ENCODE data around the gene PLVAP. TPM values are rescaled to one million over a fixed set of nuclear protein-coding genes. Genes with fewer than 3 reads are reported as not detected.
A peak's percentile ranks its signal among the peaks of the same experiment; 100 is the strongest.

The PLVAP gene
- total RNA-seq, 1 donor from 2014 or later: 0.72 TPM

DNA sequence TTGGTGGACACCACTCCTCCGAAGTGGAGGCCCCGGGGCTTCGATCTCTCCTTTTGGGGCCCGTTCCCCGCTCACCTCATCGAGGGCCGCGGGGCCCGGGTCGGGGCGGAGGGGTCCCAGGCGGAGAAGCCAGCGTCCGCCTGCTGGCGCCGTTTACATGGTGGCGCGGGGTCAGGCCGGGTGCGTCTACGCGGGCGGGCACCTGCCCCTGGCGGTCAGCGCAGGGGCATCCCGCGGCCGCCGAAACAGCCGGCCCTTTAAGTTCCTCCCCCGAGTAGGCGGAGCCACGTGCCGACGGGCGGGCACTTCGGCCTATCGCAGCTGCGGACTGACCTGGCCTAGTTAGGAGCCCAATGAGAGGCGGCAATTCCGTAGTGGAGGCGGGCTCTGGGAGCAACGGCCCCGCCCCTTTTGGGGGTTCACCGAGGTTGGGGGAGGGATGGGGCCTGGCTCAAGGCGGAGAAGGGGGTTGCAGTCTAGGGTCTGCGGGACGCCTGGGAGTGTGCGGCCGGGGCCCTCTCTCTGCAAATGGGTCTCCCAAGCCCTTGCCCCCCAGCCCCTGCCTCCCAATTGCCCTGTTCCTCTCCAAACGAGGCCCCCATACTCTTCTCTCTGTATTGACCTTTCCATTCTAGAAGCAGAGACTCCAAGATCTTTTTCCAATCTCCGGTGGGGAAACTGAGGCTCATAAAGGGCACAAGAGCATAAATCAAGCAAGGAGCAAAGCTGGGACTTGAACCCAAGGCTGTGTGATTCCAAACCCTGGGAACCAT, 73.8 kb downstream of the PLVAP start, which contains the start of gene ABHD8:
TSS of gene ABHD8 (minus strand) at position 259 of the 773 bp plus-strand sequence. CDS start 1,809 bp downstream, outside the sequence.
- DNase-seq (ENCODE audit: extremely low spot score, unreplicated experiment): peak; percentile 97
- H3K27ac Mint-ChIP-seq: peak within 1 kb of the TSS; percentile 66
- TF ChIP-seq, protein P1, sequence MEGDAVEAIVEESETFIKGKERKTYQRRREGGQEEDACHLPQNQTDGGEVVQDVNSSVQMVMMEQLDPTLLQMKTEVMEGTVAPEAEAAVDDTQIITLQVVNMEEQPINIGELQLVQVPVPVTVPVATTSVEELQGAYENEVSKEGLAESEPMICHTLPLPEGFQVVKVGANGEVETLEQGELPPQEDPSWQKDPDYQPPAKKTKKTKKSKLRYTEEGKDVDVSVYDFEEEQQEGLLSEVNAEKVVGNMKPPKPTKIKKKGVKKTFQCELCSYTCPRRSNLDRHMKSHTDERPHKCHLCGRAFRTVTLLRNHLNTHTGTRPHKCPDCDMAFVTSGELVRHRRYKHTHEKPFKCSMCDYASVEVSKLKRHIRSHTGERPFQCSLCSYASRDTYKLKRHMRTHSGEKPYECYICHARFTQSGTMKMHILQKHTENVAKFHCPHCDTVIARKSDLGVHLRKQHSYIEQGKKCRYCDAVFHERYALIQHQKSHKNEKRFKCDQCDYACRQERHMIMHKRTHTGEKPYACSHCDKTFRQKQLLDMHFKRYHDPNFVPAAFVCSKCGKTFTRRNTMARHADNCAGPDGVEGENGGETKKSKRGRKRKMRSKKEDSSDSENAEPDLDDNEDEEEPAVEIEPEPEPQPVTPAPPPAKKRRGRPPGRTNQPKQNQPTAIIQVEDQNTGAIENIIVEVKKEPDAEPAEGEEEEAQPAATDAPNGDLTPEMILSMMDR (conservative IDR thresholded peaks at IDR 0.05): peak; percentile 83
- H3K27me3 Mint-ChIP-seq: no peaks in the 10 kb centered on the region
- H3K36me3 Mint-ChIP-seq: no peaks in the 10 kb centered on the region
- peaks cover 17% of the 10 kb centered on the region for H3K4me1 Mint-ChIP-seq (ENCODE audit: unreplicated experiment)
- H3K4me3 Mint-ChIP-seq: peak within 1 kb of the TSS; percentile 82
- no peaks in the 10 kb centered on the region for H3K9me3 Mint-ChIP-seq

- no peaks in the 10 kb centered on the region for H3K9me3 Mint-ChIP-seq
- peak overlapping the region; percentile 80 for H3K4me3 Mint-ChIP-seq
- peak; percentile 68 for DNase-seq (ENCODE audit: extremely low spot score, unreplicated experiment)
- no peaks in the 10 kb centered on the region for H3K36me3 Mint-ChIP-seq
- peak overlapping the region; percentile 66 for H3K27ac Mint-ChIP-seq
- TF ChIP-seq, protein P1 (conservative IDR thresholded peaks at IDR 0.05): no peak
- H3K4me1 Mint-ChIP-seq (ENCODE audit: unreplicated experiment): peaks cover 11% of the 10 kb centered on the region
- no peaks in the 10 kb centered on the region for H3K27me3 Mint-ChIP-seq
Measured at GRCh38 chr19:17302391-17303166, 74.6 kb downstream of the PLVAP start.

Other genes with a start within 250 kb of the PLVAP start
- 18.7 and 22.3 TPM in 2 replicates for gene USE1, start 162.0 kb downstream of the PLVAP start, total RNA-seq (ENCODE audit: low replicate concordance)
- 19.2 and 23.8 TPM in 2 replicates for gene OCEL1, start 151.1 kb downstream of the PLVAP start, total RNA-seq (ENCODE audit: low replicate concordance)
- gene NR2F6, start 131.4 kb downstream of the PLVAP start, total RNA-seq (ENCODE audit: low replicate concordance): 70.9 and 94.2 TPM in 2 replicates
- 0.29 TPM in 1 of 2 replicates, not detected in the other for gene USHBP1, start 112.6 kb downstream of the PLVAP start, total RNA-seq (ENCODE audit: low replicate concordance)
- 84.6 and 93.3 TPM in 2 replicates for gene BABAM1, start 109.9 kb downstream of the PLVAP start, total RNA-seq (ENCODE audit: low replicate concordance)
- 1.3 and 5.9 TPM in 2 replicates for gene ANKLE1, start 95.4 kb downstream of the PLVAP start, total RNA-seq (ENCODE audit: low replicate concordance)
- 11.6 and 14.3 TPM in 2 replicates for gene ABHD8, start 73.9 kb downstream of the PLVAP start, total RNA-seq (ENCODE audit: low replicate concordance)
- gene MRPL34, start 71.5 kb downstream of the PLVAP start, total RNA-seq (ENCODE audit: low replicate concordance): 79.2 and 111 TPM in 2 replicates
- 38.7 and 46.0 TPM in 2 replicates for gene DDA1, start 67.8 kb downstream of the PLVAP start, total RNA-seq (ENCODE audit: low replicate concordance)
- 38.4 and 51.3 TPM in 2 replicates for gene ANO8, start 42.5 kb downstream of the PLVAP start, total RNA-seq (ENCODE audit: low replicate concordance)
- gene GTPBP3, start 39.8 kb downstream of the PLVAP start, total RNA-seq (ENCODE audit: low replicate concordance): 40.0 and 48.4 TPM in 2 replicates
- gene CCDC194, start 16.9 kb upstream of the PLVAP start, total RNA-seq (ENCODE audit: low replicate concordance): not detected in 2 replicates
- 2.5 and 3.8 TPM in 2 replicates for gene BST2, start 28.3 kb upstream of the PLVAP start, total RNA-seq (ENCODE audit: low replicate concordance)
- gene MVB12A, start 42.7 kb upstream of the PLVAP start, total RNA-seq (ENCODE audit: low replicate concordance): 32.0 and 37.7 TPM in 2 replicates
- 0.74 and 0.87 TPM in 2 replicates for gene TMEM221, start 71.3 kb upstream of the PLVAP start, total RNA-seq (ENCODE audit: low replicate concordance)
- not detected in 2 replicates for gene NXNL1, start 83.6 kb upstream of the PLVAP start, total RNA-seq (ENCODE audit: low replicate concordance)
- gene SLC27A1, start 93.2 kb upstream of the PLVAP start, total RNA-seq (ENCODE audit: low replicate concordance): 12.1 and 15.5 TPM in 2 replicates
- 94.9 and 103 TPM in 2 replicates for gene PGLS, start 134.3 kb upstream of the PLVAP start, total RNA-seq (ENCODE audit: low replicate concordance)
- 69.7 and 73.7 TPM in 2 replicates for gene COLGALT1, start 178.3 kb upstream of the PLVAP start, total RNA-seq (ENCODE audit: low replicate concordance)